ENCODE data around the gene EFEMP1.

EFEMP1 gene, protein sequence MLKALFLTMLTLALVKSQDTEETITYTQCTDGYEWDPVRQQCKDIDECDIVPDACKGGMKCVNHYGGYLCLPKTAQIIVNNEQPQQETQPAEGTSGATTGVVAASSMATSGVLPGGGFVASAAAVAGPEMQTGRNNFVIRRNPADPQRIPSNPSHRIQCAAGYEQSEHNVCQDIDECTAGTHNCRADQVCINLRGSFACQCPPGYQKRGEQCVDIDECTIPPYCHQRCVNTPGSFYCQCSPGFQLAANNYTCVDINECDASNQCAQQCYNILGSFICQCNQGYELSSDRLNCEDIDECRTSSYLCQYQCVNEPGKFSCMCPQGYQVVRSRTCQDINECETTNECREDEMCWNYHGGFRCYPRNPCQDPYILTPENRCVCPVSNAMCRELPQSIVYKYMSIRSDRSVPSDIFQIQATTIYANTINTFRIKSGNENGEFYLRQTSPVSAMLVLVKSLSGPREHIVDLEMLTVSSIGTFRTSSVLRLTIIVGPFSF

DNA sequence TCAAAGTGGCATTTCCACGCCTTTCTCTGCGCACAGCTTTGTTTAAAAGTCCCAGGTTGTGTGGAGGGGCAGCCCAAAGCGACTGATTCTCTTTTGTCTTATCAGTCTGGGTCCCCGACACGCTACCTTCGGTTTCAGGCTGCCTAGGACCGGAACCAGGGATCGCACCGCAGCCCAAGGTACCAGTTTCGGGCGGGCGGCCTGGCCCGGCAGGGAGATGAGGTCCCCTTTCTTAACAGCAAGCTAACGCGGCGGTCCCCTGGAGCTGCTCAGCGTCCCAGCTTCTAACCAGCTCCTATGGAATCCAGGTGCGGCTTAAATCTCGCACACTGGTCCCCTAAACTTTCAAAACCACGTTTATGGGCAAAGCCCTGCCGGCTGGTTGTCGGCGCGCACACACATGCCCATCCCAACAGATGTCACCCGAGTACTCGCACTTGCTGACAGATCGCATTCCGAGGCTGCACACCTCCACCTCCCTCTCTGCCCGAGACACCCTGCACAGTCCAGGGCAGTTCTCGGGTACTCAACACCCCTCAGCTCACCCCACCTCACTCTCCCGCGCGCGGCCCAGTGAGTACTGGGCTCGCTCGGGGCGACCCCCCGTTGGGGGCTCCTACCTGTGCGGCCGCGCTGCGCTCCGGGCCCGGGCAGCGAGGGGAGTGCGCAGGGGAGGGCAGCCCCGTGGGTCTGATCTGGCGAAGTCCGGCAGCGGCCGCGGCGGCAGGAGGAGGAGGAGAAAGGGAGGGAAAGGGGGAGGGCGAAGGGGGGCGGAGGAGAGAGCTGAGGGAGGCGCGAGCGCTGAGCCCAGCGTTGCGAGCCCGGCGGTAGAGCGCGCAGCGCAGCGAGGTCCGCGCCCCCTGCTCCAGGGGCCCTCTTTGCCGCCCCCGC lies at the start of gene EFEMP1:
Gene EFEMP1, minus strand, starts transcription at position 692 of the 891 bp plus-strand sequence. CDS start 1,342 bp downstream, outside the sequence.
- DNase-seq = no peak

DNA sequence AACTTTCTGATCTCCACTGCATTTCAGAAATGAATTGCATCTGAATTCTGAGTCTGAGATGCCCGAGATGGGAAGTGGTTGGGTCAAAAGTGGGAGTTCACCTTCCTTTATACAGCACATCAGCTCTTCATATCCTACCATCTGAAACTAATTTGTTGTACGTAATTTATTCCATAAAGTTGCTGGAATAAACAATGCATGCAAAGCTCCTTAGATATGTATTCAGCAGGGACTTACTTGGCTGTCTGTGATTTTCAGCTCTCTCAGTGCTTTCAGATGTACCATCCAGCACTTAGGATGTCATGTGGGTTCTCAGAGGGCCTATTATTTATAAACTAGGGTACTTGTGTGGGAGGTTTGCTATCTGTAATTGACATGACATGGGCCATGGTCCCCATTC lies 46.9 kb upstream of the EFEMP1 start:
- DNase-seq = no peak

DNA sequence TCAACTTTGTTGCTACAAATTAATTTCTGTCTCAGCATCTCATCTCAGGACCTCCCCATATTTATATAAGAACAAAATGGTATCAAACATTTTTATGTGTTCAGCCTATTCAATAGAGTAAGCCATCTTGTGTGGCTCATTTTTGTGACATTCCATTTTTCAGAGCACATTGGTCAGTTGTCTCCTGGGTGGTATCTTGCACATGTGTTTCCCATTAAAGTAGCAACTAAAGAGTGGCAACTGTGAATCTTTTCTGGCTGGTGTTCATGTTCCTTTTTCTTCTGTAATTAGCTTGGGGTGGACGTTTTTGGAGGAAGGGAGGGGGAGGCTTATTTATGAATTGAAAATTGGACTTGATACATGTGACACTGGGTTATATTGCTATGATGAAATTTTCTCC lies 45.4 kb upstream of the EFEMP1 start:
- no peak for DNase-seq

DNA sequence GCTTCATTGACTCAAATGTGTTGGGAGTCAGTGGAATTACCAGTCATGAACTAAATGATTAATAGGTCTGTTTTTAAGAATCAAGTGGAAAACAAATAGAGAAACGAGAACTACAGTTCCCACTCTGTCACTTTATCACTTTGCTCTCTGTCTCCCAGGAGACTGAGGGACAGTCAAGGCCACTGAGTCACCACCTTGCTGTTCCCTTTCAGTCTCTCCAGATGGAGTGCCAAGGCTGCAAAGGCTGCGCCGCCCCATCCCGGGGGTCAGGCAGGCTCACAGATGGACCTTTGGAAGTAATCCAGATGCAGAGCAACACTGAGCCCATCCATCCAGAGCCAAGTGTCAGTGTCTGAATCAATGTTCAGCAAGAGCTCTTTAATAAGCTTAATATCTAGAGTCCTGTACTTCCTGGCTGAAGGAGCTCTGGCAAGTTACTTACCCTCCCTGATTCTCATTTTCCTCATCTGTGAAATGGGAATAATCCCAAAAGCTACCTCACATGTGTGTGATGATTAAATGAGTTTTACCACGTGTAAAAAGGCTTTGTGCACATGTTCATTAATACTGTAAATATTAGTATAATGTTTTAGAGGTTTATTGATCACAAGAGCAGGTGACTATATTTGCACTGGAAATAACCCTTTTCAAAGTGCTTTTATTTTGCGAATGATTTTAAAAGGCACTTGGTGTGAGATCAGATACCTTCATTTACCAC lies 43.0 kb upstream of the EFEMP1 start:
- no peak for DNase-seq

DNA sequence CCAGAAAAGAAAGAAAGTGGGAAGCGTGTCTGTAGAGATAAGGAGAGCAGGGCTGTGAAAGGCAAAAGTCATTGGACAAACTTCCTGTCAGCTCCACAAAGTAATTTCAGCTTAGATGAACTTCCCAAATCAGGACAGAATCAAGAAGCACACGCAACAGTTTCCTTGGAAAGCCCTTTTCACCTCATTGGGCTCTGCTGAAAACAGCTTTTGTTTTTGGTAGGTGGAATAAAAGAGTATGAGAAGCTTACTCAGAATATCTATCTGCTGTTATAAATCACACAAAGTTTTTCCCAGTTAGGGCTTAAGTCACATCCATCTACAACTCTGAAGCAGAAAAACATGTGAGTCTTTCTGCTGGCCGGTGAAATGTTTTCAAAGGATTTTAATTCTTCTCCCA lies 42.4 kb upstream of the EFEMP1 start:
- DNase-seq = no peak

DNA sequence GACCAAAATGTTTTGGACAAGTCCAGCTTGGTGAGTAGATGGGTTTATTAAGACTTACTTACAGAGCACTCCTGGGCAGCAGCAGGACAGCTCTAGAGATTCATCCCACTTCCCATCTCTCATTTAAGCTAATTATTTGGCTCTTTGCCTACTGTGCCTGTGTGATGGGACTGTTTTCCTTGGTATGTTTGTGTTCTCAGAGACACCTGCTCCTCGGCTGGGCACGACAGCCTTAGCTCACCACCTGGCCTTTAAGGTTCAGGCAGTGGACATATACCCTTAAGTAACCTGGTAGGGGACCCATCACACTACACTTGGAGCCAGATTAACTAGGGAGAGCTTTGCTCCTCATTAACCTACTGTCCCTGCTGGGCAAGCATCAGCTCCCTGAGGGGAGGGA lies 41.7 kb upstream of the EFEMP1 start:
- DNase-seq = no peak

- DNase-seq = no peak
Observed at GRCh38 chr2:55962915-55963314, 39.3 kb upstream of the EFEMP1 start.

- no peak for DNase-seq
Observed at GRCh38 chr2:55961318-55961911, 37.8 kb upstream of the EFEMP1 start.

GRCh38 chr2:55958756-55959155 lies 35.2 kb upstream of the EFEMP1 start:
- no peak for DNase-seq

DNA sequence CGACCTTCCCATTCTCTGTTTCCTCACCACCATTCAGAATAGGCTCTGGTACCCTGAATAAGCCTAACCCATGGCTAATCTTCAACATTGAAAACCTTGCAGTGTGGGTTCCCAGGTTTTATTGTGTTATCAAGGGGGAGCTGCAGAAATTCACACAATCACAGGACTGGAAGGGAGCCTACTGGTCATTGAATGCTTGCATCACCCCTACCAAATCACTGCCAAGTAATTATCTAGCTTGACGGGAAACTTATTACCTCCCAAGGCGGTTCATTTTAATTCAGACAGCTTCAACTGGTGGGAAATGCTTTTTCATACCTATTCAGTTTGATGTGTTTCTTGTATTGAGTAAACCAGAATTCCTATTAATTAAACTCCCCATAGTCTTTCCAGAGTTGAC lies 33.6 kb upstream of the EFEMP1 start:
- no peak for DNase-seq

GRCh38 chr2:55954306-55955035 lies 30.9 kb upstream of the EFEMP1 start:
- no peak for DNase-seq

GRCh38 chr2:55952415-55952814 lies 28.8 kb upstream of the EFEMP1 start:
- DNase-seq = no peak

DNA sequence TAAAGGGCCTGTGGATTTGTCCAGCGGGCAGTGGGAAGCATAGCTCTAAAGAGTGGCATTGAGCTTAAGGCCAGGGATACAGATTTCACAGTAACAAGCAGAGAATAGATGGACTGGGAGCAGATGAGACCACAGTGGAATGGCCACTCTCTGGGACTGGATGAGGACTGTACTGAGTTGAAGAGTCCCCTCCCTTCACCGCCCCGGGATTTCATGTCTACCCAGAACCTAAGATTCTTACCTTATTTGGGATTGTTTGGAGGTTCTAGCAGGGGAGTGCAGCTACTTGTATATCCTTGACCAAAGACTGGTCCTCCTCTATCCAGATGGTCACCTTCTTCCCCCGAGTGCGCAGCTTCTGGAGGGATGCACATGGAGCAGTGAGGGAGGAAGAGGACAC lies 28.0 kb upstream of the EFEMP1 start:
- no peak for DNase-seq

DNA sequence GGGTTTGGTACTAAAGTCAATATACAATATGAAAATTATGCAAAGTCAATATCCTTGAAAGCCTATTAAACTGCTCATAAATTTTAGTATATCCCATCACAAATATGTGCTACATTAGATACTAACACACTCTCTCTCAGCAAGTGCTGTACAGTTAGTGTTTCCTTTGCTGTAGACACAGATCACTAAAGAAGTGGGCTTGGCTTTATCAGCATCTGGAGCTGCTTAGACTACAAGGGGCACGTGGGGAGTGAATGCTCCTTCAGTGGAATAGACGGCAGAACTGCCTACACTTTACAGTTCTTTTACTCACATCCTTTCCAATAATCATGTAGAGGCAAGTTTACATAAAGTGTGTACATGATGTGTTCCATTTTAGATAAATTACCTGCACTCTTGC lies 26.0 kb upstream of the EFEMP1 start:
- no peak for DNase-seq

- DNase-seq = no peak
Observed at GRCh38 chr2:55949211-55949610, 25.6 kb upstream of the EFEMP1 start.

DNA sequence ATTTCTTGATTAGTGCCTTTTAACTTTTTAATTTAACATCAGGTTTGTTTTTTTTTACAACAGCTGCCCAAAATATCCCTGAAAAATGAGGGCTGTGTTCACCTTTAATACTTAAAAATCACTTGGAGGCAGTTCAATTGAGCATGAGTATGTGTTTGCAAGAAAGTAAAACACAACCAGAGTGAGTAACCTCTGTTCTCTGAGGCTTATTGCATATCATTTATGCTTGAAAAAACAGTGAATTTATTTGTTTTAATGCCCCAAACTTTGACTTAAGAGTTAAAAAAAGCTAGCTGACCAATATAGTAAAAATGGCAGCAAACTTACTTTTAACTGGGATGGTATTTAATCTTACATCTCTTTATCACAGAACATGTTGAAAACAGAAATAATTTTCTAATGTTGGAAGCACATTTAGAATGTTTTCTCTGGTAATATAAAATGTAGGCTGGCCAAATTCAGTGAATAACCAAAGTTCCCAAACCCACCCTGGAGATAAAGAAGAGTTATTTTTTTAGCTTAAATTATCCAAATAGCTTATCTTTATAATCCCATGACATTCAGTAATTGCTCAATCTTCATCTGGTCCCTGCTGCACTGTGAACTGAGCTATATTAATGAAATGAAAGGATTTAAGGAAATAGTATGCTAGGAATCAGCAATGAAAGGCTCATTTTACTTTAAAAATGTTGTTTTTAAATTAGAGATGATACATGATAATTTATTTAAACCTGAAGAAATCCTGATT lies 24.8 kb upstream of the EFEMP1 start:
- no peak for DNase-seq

DNA sequence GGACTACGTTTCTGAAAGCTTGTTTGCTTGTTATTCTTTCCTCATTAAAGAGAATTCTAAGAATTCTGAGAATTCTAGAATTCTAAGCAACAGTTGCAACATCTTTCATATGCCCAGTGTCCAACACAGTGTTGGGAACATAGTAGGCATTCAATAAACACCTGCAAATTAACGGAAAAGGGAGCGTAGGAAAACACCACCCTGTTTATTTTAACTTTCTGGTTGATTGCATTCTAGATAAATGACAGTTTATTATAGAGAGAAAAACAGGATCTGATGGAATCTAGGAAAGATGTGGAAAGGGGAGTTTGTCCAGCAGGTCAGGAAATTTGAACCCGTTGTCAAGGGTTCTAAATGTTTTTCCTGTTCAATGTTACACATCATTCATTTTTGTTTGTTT lies 24.2 kb upstream of the EFEMP1 start:
- DNase-seq = no peak

DNA sequence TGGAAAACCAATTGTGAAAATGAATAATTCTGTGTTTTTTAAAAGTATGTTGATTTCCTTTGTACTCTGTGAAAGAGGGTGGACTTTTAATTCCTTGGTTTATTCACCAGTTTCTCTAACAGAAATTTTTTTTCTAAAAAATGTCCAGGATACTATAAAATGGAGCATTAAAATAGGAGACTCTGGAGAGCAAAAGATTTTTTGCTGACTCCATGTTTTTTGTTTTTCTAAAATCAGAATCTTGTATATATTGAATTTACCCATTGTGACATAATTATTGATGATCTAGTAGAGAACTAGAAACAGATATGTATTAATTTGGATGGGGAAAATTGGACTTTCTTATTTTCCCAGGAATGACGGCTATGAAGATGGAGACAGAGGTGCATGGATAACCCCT lies 23.2 kb upstream of the EFEMP1 start:
- DNase-seq = no peak

GRCh38 chr2:55943466-55943865 lies 19.9 kb upstream of the EFEMP1 start:
- DNase-seq = no peak

- no peak for DNase-seq
Observed at GRCh38 chr2:55936351-55936750, 12.8 kb upstream of the EFEMP1 start.

GRCh38 chr2:55934337-55934736 lies 10.8 kb upstream of the EFEMP1 start:
- no peak for DNase-seq

Measured in cortex of kidney (tissue), 1 donor.